PFSK-1 (cell line): ENCODE measurements around the gene CADM4.

ENCODE experiments used
- FOXP2 ChIP-seq: optimal IDR thresholded peaks from 2 replicates; pipeline ENCODE3; 2011; ENCODE audit warnings: borderline replicate concordance, control low read depth, inconsistent platforms; ENCODE audit not compliant: insufficient read depth; ENCODE audit errors: extremely low read length, extremely low read depth
- POLR2AphosphoS5 ChIP-seq: IDR thresholded peaks from 2 replicates; pipeline ENCODE4 v1.6.1; 2012; ENCODE audit warnings: low read depth, mild to moderate bottlenecking, control low read depth, low read length, moderate library complexity
- REST ChIP-seq, 2 experiments: IDR thresholded peaks; 2 replicates each; pipeline versions ENCODE4 v1.6.1 to v1.8.0; 2011 to 2012; ENCODE audit warnings: low read depth in 2 of 2, low read length in 2 of 2, control low read depth in 1 of 2, inconsistent platforms in 1 of 2, mild to moderate bottlenecking in 1 of 2, moderate library complexity in 1 of 2; ENCODE audit not compliant: insufficient read depth in 1 of 2
- SIN3A ChIP-seq: IDR thresholded peaks from 2 replicates; pipeline ENCODE4 v1.6.1; 2012; ENCODE audit warnings: mild to moderate bottlenecking, low read length, moderate library complexity, borderline replicate concordance; ENCODE audit not compliant: insufficient read depth
- TAF1 ChIP-seq: IDR thresholded peaks from 2 replicates; pipeline ENCODE4 v1.6.1; 2012; ENCODE audit warnings: low read length, control low read depth, borderline replicate concordance; ENCODE audit not compliant: insufficient read depth

Gene CADM4

GRCh38 chr19:43607238-43608205 lies 32.1 kb downstream of the CADM4 start:
- no peak for TF ChIP-seq TAF1
- no peak for TF ChIP-seq REST (IDR thresholded peaks at IDR 0.05; ENCODE audit: insufficient read depth in 1 of 2, low read depth in 2 of 2, low read length in 2 of 2)
- TF ChIP-seq FOXP2: no peak
- no peak for TF ChIP-seq POLR2AphosphoS5
- no peak for TF ChIP-seq SIN3A

GRCh38 chr19:43606569-43607229 lies 33.0 kb downstream of the CADM4 start:
- TF ChIP-seq POLR2AphosphoS5: no peak
- no peak for TF ChIP-seq FOXP2
- TF ChIP-seq TAF1: no peak
- TF ChIP-seq SIN3A: no peak
- TF ChIP-seq REST (IDR thresholded peaks at IDR 0.05; ENCODE audit: insufficient read depth in 1 of 2, low read depth in 2 of 2, low read length in 2 of 2): no peak

GRCh38 chr19:43605875-43606568 lies 33.6 kb downstream of the CADM4 start:
- TF ChIP-seq TAF1 (no peak), FOXP2 (no peak), POLR2AphosphoS5 (no peak), REST (IDR thresholded peaks at IDR 0.05; ENCODE audit: insufficient read depth in 1 of 2, low read depth in 2 of 2, low read length in 2 of 2) (no peak), SIN3A (no peak)

- TF ChIP-seq FOXP2 (no peak), SIN3A (no peak), TAF1 (no peak), REST (IDR thresholded peaks at IDR 0.05; ENCODE audit: insufficient read depth in 1 of 2, low read depth in 2 of 2, low read length in 2 of 2) (no peak), POLR2AphosphoS5 (no peak)
Measured at GRCh38 chr19:43599635-43600295, 39.9 kb downstream of the CADM4 start.
